OCI-LY7 (cell line): ENCODE results near the gene HHLA2. TPM values are rescaled to one million over a fixed set of nuclear protein-coding genes. Genes with fewer than 3 reads are reported as not detected.

Source experiments
- BruUV-seq: library from RNA; stranded (reverse); fragments of 400-500 nt; replicated peaks from 2 replicates; lab custom pipeline; 2021; lab: Mats Ljungman, UMichigan
- CTCF ChIA-PET: fragments of 300-600 bp; sonication (Branson Sonifier 250); formaldehyde crosslinking; loops from one replicate; lab custom pipeline; 2022; ENCODE audit warnings: antibody characterized with exemption; ENCODE audit not compliant: unreplicated experiment; lab: Charles Lee
- POLR2A ChIA-PET: fragments of 300-600 bp; sonication (Branson Sonifier 250); formaldehyde crosslinking; loops from one replicate; lab custom pipeline; 2022; ENCODE audit warnings: antibody characterized with exemption; lab: Charles Lee
- DNase-seq: peaks from one replicate; pipeline ENCODE4 v3.0.0-alpha.2; 2015; ENCODE audit warnings: low spot score
- H2AFZ ChIP-seq: fragments of 200-600 bp; sonication (generic), shearing (Covaris generic); 2 replicates; pipeline ENCODE4 v1.6.1; 2014; ENCODE audit warnings: mild to moderate bottlenecking, antibody characterized with exemption, low read length, moderate library complexity
- H3K27ac ChIP-seq: fragments of 200-600 bp; sonication (generic); 2 replicates; pipeline ENCODE4 v1.5.1; 2014; ENCODE audit warnings: mixed run types, low read depth, mild to moderate bottlenecking, moderate library complexity, low read length, inconsistent platforms; ENCODE audit not compliant: poor library complexity, severe bottlenecking
- H3K36me3 ChIP-seq: fragments of 200-600 bp; sonication (generic); 2 replicates; pipeline ENCODE4 v1.6.1; 2014; ENCODE audit warnings: mild to moderate bottlenecking, antibody characterized with exemption, low read length, moderate library complexity, mixed read lengths; ENCODE audit not compliant: insufficient read depth
- H3K4me1 ChIP-seq: fragments of 200-600 bp; sonication (generic); 2 replicates; pipeline ENCODE4 v1.5.1; 2014; ENCODE audit warnings: mild to moderate bottlenecking, low read length; ENCODE audit not compliant: insufficient read depth, poor library complexity, severe bottlenecking
- H3K4me2 ChIP-seq: fragments of 200-600 bp; sonication (generic); 2 replicates; pipeline ENCODE4 v1.6.1; 2014; ENCODE audit warnings: mild to moderate bottlenecking, low read length
- H3K4me3 ChIP-seq: fragments of 200-600 bp; sonication (generic); 2 replicates; pipeline ENCODE4 v1.5.1; 2014; ENCODE audit warnings: mild to moderate bottlenecking, low read depth, low read length; ENCODE audit not compliant: poor library complexity, severe bottlenecking
- H3K79me2 ChIP-seq: fragments of 200-600 bp; sonication (generic); 2 replicates; pipeline ENCODE4 v1.6.1; 2016; ENCODE audit warnings: low read depth, mild to moderate bottlenecking, low read length, moderate library complexity, mixed read lengths; ENCODE audit not compliant: insufficient read depth
- H3K9me2 ChIP-seq: fragments of 200-600 bp; sonication (generic); 2 replicates; pipeline ENCODE4 v1.6.1; 2016; ENCODE audit warnings: mild to moderate bottlenecking, low read length, mixed read lengths; ENCODE audit not compliant: insufficient read depth
- H3K9me3 ChIP-seq: fragments of 200-600 bp; sonication (generic); 2 replicates; pipeline ENCODE4 v1.6.1; 2014; ENCODE audit warnings: mild to moderate bottlenecking, mixed run types, low read length, mixed read lengths
- H4K20me1 ChIP-seq: fragments of 200-600 bp; sonication (generic); 2 replicates; pipeline ENCODE4 v1.6.1; 2014; ENCODE audit warnings: mild to moderate bottlenecking, antibody characterized with exemption, low read length, moderate library complexity, mixed read lengths; ENCODE audit not compliant: insufficient read depth
- EZH2phosphoT487 ChIP-seq: fragments of 200-600 bp; sonication (generic); IDR thresholded peaks from 2 replicates; pipeline ENCODE4 v1.6.1; 2018; ENCODE audit warnings: low read depth, borderline replicate concordance, mild to moderate bottlenecking, mixed run types, antibody characterized with exemption, low read length, moderate library complexity, mixed read lengths
- intact Hi-C: fragments of 100-400 bp; cut with micrococcal nuclease; formaldehyde crosslinking; loops from one replicate; pipeline ENCODE4 v1.10.0; 2022; ENCODE audit not compliant: unreplicated experiment
- total RNA-seq, 2 experiments: library from RNA; depleted of rRNA in 1 of 2; stranded (reverse); fragments of >200 nt in 1 of 2; shearing (Covaris generic) in 1 of 2; gene quantifications; 2 replicates each; pipeline ENCODE4 v1.2.3, GENCODE V29; 2014 to 2022
- TF ChIP-seq, protein P1 (sequence below): fragments of 200-600 bp; sonication (generic); conservative IDR thresholded peaks from 2 replicates; pipeline ENCODE4 v1.5.1; 2014; ENCODE audit warnings: mild to moderate bottlenecking, antibody characterized with exemption, low read length, moderate library complexity, mixed read lengths

The HHLA2 gene
- total RNA-seq, 2 experiments from 2014 or later = not detected

GRCh38 chr3:108293858-108294257 is 2.5 kb upstream of the HHLA2 start:
- no peaks in the 10 kb centered on the region for H3K9me2 ChIP-seq
- POLR2A ChIA-PET = interaction anchor here (0.6 kb wide), 1 partner anchor 18 kb away, joined by 3 read pairs; no protein-coding TSS in a partner anchor
- no peaks in the 10 kb centered on the region; the same call in 1 of the 2 replicates for H3K9me3 ChIP-seq
- no peak overlapping the region for H2AFZ ChIP-seq
- H3K36me3 ChIP-seq = no peaks in the 10 kb centered on the region
- no peak overlapping the region for H3K27ac ChIP-seq
- H3K4me2 ChIP-seq = no peak overlapping the region
- no peaks in the 10 kb centered on the region for H4K20me1 ChIP-seq
- no peak for TF ChIP-seq EZH2phosphoT487
- TF ChIP-seq, protein P1, sequence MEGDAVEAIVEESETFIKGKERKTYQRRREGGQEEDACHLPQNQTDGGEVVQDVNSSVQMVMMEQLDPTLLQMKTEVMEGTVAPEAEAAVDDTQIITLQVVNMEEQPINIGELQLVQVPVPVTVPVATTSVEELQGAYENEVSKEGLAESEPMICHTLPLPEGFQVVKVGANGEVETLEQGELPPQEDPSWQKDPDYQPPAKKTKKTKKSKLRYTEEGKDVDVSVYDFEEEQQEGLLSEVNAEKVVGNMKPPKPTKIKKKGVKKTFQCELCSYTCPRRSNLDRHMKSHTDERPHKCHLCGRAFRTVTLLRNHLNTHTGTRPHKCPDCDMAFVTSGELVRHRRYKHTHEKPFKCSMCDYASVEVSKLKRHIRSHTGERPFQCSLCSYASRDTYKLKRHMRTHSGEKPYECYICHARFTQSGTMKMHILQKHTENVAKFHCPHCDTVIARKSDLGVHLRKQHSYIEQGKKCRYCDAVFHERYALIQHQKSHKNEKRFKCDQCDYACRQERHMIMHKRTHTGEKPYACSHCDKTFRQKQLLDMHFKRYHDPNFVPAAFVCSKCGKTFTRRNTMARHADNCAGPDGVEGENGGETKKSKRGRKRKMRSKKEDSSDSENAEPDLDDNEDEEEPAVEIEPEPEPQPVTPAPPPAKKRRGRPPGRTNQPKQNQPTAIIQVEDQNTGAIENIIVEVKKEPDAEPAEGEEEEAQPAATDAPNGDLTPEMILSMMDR = no peak
- no peak for DNase-seq
- no peak overlapping the region for H3K4me3 ChIP-seq
- BruUV-seq = no TSS peak
- CTCF ChIA-PET = no interaction called here
- no peaks in the 10 kb centered on the region for H3K4me1 ChIP-seq
- H3K79me2 ChIP-seq = no peaks in the 10 kb centered on the region
- intact Hi-C loops = no loop called here

- H2AFZ ChIP-seq = no peak overlapping the region
- no peaks in the 10 kb centered on the region for H3K9me2 ChIP-seq
- H4K20me1 ChIP-seq = no peaks in the 10 kb centered on the region
- intact Hi-C loops = no loop called here
- H3K4me3 ChIP-seq = no peak overlapping the region
- no TSS peak for BruUV-seq
- H3K4me2 ChIP-seq = no peak overlapping the region
- CTCF ChIA-PET = no interaction called here
- no peaks in the 10 kb centered on the region for H3K36me3 ChIP-seq
- TF ChIP-seq EZH2phosphoT487 = no peak
- TF ChIP-seq, protein P1 = no peak
- no peak for DNase-seq
- no peaks in the 10 kb centered on the region for H3K4me1 ChIP-seq
- H3K79me2 ChIP-seq = no peaks in the 10 kb centered on the region
- POLR2A ChIA-PET = interaction anchor here (0.5 kb wide), 1 partner anchor 470 kb away, joined by 5 read pairs; no protein-coding TSS in a partner anchor
- H3K9me3 ChIP-seq = no peaks in the 10 kb centered on the region
- H3K27ac ChIP-seq = no peak overlapping the region
Observed at GRCh38 chr3:108295421-108296175, 750 bp upstream of the HHLA2 start.

DNA sequence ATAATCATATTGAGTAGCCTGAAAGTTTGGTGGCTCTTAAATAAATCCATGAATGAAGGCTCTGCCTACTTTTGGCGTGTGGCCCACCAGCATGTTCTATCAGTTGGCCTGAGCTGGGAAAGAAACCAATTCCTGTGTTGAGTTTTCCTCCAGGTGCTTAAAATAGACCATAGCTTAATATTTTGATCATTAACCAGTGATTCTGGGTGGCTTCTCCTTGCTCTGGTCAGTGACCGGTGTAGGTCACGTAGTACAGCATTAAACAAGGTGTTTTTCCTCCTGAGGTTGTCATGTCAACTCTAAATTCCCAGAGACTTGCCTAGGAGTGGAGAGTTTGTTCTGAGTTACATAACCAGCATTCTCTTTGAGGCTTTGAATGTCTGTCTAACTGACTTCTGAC is 1.3 kb downstream of the HHLA2 start:
- no peaks in the 10 kb centered on the region for H3K36me3 ChIP-seq
- no peak overlapping the region for H3K27ac ChIP-seq
- ChIA-PET CTCF (no interaction called here), POLR2A (no interaction called here)
- H3K9me3 ChIP-seq = no peaks in the 10 kb centered on the region
- DNase-seq = no peak
- H3K4me2 ChIP-seq = no peak overlapping the region
- no peak overlapping the region for H2AFZ ChIP-seq
- no peaks in the 10 kb centered on the region for H3K9me2 ChIP-seq
- H4K20me1 ChIP-seq = no peaks in the 10 kb centered on the region
- BruUV-seq = no TSS peak
- intact Hi-C loops = no loop called here
- H3K4me3 ChIP-seq = no peak overlapping the region
- no peaks in the 10 kb centered on the region for H3K4me1 ChIP-seq
- TF ChIP-seq, protein P1 = no peak
- no peak for TF ChIP-seq EZH2phosphoT487
- H3K79me2 ChIP-seq = no peaks in the 10 kb centered on the region
